PFSK-1 (cell line): ENCODE data around the gene CARHSP1.

Source experiments
- FOXP2 ChIP-seq: optimal IDR thresholded peaks from 2 replicates; pipeline ENCODE3; 2011; ENCODE audit warnings: borderline replicate concordance, control low read depth, inconsistent platforms; ENCODE audit not compliant: insufficient read depth; ENCODE audit errors: extremely low read length, extremely low read depth
- POLR2AphosphoS5 ChIP-seq: IDR thresholded peaks from 2 replicates; pipeline ENCODE4 v1.6.1; 2012; ENCODE audit warnings: low read depth, mild to moderate bottlenecking, control low read depth, low read length, moderate library complexity
- SIN3A ChIP-seq: IDR thresholded peaks from 2 replicates; pipeline ENCODE4 v1.6.1; 2012; ENCODE audit warnings: mild to moderate bottlenecking, low read length, moderate library complexity, borderline replicate concordance; ENCODE audit not compliant: insufficient read depth
- TAF1 ChIP-seq: IDR thresholded peaks from 2 replicates; pipeline ENCODE4 v1.6.1; 2012; ENCODE audit warnings: low read length, control low read depth, borderline replicate concordance; ENCODE audit not compliant: insufficient read depth
- TF ChIP-seq, protein P1 (sequence below), 2 experiments: IDR thresholded peaks; 2 replicates each; pipeline versions ENCODE4 v1.6.1 to v1.8.0; 2011 to 2012; ENCODE audit warnings: low read depth in 2 of 2, low read length in 2 of 2, control low read depth in 1 of 2, inconsistent platforms in 1 of 2, mild to moderate bottlenecking in 1 of 2, moderate library complexity in 1 of 2; ENCODE audit not compliant: insufficient read depth in 1 of 2

CARHSP1 gene

DNA sequence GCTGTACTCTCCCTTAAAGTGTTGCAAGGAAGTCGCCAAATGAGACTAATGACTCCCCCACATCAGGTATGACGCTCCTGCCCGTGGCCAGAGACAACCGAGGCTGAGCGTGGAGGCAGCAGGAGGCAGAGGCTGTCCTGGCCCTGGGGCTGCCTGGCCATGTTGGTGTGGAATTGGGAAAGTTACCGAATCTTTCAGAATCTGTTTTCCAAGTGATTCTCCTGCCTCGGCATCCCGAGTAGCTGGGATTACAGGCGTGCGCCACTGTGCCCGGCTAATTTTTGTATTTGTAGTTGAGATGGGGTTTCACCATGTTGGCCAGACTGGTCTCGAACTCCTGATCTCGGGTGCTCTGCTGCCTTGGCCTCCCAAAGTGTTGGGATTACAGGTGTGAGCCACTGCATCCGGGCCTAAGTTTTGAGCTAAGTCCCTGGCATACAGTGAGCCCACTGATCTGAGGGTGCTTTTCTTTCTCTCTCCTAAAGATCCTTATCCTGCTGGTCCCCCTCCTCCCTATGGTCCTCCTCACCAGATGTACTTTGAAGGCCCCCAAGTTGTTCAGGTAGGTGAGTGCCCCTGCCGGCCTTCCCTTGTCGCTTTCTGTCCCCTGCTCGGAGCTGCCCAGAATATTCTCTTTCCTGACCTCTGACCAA is 14.0 kb upstream of the CARHSP1 start:
- no peak for TF ChIP-seq SIN3A
- TF ChIP-seq FOXP2, result no peak
- TF ChIP-seq, protein P1, sequence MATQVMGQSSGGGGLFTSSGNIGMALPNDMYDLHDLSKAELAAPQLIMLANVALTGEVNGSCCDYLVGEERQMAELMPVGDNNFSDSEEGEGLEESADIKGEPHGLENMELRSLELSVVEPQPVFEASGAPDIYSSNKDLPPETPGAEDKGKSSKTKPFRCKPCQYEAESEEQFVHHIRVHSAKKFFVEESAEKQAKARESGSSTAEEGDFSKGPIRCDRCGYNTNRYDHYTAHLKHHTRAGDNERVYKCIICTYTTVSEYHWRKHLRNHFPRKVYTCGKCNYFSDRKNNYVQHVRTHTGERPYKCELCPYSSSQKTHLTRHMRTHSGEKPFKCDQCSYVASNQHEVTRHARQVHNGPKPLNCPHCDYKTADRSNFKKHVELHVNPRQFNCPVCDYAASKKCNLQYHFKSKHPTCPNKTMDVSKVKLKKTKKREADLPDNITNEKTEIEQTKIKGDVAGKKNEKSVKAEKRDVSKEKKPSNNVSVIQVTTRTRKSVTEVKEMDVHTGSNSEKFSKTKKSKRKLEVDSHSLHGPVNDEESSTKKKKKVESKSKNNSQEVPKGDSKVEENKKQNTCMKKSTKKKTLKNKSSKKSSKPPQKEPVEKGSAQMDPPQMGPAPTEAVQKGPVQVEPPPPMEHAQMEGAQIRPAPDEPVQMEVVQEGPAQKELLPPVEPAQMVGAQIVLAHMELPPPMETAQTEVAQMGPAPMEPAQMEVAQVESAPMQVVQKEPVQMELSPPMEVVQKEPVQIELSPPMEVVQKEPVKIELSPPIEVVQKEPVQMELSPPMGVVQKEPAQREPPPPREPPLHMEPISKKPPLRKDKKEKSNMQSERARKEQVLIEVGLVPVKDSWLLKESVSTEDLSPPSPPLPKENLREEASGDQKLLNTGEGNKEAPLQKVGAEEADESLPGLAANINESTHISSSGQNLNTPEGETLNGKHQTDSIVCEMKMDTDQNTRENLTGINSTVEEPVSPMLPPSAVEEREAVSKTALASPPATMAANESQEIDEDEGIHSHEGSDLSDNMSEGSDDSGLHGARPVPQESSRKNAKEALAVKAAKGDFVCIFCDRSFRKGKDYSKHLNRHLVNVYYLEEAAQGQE (IDR thresholded peaks at IDR 0.05; ENCODE audit: insufficient read depth in 1 of 2, low read depth in 2 of 2, low read length in 2 of 2), result no peak
- no peak for TF ChIP-seq POLR2AphosphoS5
- no peak for TF ChIP-seq TAF1

DNA sequence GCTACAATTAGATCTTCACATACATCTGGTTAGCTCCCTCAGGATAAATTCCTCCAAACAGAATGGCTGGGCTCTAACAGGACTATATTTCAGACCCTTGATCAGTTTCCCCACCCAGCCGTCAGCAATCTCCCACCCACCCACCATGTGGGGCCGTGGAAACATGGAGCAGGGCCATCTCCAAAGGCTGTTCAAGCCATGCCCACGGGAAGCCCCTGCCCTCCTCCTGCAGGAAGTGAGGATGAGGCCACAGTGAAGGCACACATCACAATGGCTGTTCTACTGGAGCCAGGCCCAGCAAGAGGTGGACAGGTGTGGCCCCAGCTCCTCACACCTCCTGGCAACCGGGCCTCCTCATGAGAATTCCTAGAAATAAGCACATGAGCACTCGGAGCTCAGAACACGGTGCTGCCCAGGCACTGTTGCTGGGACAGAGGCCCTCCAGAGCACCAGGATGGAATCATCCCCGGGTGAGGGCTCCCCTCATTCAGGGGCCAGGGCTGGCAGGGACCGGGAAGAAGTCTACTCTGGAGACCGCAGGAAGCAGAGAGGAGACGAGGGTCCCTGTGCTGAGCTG is 13.3 kb upstream of the CARHSP1 start, which contains the start of gene LITAFD:
LITAFD (plus strand) TSS at position 311 of the 577 bp plus-strand sequence. CDS start 2,005 bp downstream, outside the sequence.
- TF ChIP-seq SIN3A, result no peak
- no peak for TF ChIP-seq FOXP2
- TF ChIP-seq POLR2AphosphoS5, result no peak
- no peak for TF ChIP-seq TAF1
- TF ChIP-seq, protein P1 (IDR thresholded peaks at IDR 0.05; ENCODE audit: insufficient read depth in 1 of 2, low read depth in 2 of 2, low read length in 2 of 2), result no peak

DNA sequence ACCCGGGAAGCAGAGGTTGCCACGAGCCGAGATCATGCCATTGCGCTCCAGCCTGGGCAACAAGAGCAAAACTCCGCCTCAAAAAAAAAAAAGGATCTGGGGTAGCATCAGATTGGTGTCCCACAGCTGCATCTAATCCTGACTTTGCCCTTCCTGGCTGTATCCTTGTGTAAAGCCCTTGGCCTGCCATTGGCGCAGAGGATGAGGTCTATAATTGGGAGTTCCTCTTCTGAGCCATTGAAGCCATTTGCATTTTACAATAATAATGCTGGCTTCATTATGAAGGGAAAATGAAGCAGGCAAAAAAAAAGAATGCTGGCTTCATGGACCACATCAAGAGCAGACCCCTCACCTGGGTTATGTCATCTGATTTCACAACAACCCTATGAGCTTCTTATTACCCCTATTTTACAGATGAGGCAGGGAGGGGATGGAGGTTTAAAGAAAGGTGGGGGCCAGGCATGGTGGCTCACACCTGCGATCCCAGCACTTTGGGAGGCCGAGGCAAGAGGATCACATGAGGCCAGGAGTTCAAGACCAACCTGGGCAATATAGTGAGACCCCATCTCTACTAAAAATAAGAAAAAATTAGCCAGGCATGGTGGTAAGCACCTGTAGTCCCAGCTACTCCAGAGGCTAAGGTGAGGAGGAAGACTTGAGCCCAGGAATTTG is 12.2 kb upstream of the CARHSP1 start:
- TF ChIP-seq POLR2AphosphoS5 (no peak), FOXP2 (no peak), TAF1 (no peak), SIN3A (no peak)
- TF ChIP-seq, protein P1 (IDR thresholded peaks at IDR 0.05; ENCODE audit: insufficient read depth in 1 of 2, low read depth in 2 of 2, low read length in 2 of 2), result no peak

DNA sequence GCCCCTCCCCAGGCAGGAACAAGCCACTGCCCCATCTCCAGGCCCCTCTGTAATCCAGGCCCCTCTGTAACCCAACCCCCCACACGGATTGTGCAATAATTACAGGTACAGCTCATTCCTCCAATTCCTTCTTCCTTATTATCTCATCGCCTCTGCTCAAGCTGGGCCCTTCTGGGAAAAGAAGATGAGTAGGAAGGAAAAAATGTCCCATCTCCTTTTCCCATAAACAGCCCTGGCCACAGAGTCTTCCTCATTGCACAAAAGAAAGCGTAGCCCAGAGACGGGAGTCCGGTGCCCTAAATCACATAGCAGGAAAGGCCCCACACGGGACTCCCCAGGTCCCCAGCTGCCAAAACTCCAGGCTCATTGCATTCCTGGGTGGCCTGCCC is 9.7 kb upstream of the CARHSP1 start:
- no peak for TF ChIP-seq SIN3A
- no peak for TF ChIP-seq POLR2AphosphoS5
- no peak for TF ChIP-seq TAF1
- TF ChIP-seq, protein P1 (IDR thresholded peaks at IDR 0.05; ENCODE audit: insufficient read depth in 1 of 2, low read depth in 2 of 2, low read length in 2 of 2), result no peak
- no peak for TF ChIP-seq FOXP2
